ENCODE measurements around the gene ANKRD63.

Gene ANKRD63

DNA sequence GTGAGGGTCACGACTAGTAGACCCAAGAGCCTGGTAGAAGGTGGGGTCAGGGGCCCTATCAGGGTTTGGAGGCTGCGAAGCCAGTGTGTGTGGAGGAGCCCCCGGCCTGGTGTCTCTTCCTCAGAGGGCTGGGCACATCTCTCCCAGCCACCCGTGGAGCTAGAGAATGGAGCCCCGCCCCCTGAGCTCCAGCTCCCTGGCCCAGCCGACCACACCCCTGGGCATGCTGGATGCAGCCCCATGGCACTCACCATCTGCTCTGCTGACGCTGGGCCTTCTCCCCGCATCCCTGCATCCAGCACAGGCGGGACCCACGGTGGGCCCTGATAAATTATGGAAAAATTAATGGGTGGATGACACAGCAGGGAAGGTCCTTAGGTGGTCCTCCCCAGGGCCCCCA lies 17.5 kb downstream of the ANKRD63 start:
- Histone ChIP-seq H3K4me3 (ENCODE audit: low read length) (no peak overlapping the region), H3K79me2 (ENCODE audit: control insufficient read depth, low read length) (no peaks in the 10 kb centered on the region), H3K9me2 (replicated peaks; ENCODE audit: control insufficient read depth, low read length) (no peaks in the 10 kb centered on the region), H3K4me2 (ENCODE audit: low read length) (no peak overlapping the region), H3K27ac (ENCODE audit: low read depth, low read length) (no peak overlapping the region), H3K27me3 (ENCODE audit: control insufficient read depth, low read length) (peaks cover 23% of the 10 kb centered on the region), H3K36me3 (ENCODE audit: control insufficient read depth, low read length) (no peaks in the 10 kb centered on the region), H3K9me3 (ENCODE audit: control insufficient read depth, insufficient read depth, low read length) (no peaks in the 10 kb centered on the region), H4K20me1 (ENCODE audit: control insufficient read depth, insufficient read depth, low read depth, low read length) (no peaks in the 10 kb centered on the region), H3K4me1 (ENCODE audit: control insufficient read depth, low read length) (no peaks in the 10 kb centered on the region), H3F3A (ENCODE audit: control insufficient read depth, insufficient read depth) (no peaks in the 10 kb centered on the region)
- TF ChIP-seq EZH2phosphoT487 (IDR thresholded peaks at IDR 0.05; ENCODE audit: borderline replicate concordance, low read length): no peak
- TF ChIP-seq, protein P1, sequence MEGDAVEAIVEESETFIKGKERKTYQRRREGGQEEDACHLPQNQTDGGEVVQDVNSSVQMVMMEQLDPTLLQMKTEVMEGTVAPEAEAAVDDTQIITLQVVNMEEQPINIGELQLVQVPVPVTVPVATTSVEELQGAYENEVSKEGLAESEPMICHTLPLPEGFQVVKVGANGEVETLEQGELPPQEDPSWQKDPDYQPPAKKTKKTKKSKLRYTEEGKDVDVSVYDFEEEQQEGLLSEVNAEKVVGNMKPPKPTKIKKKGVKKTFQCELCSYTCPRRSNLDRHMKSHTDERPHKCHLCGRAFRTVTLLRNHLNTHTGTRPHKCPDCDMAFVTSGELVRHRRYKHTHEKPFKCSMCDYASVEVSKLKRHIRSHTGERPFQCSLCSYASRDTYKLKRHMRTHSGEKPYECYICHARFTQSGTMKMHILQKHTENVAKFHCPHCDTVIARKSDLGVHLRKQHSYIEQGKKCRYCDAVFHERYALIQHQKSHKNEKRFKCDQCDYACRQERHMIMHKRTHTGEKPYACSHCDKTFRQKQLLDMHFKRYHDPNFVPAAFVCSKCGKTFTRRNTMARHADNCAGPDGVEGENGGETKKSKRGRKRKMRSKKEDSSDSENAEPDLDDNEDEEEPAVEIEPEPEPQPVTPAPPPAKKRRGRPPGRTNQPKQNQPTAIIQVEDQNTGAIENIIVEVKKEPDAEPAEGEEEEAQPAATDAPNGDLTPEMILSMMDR (IDR thresholded peaks at IDR 0.05; ENCODE audit: low read depth, low read length, poor library complexity, severe bottlenecking): no peak

DNA sequence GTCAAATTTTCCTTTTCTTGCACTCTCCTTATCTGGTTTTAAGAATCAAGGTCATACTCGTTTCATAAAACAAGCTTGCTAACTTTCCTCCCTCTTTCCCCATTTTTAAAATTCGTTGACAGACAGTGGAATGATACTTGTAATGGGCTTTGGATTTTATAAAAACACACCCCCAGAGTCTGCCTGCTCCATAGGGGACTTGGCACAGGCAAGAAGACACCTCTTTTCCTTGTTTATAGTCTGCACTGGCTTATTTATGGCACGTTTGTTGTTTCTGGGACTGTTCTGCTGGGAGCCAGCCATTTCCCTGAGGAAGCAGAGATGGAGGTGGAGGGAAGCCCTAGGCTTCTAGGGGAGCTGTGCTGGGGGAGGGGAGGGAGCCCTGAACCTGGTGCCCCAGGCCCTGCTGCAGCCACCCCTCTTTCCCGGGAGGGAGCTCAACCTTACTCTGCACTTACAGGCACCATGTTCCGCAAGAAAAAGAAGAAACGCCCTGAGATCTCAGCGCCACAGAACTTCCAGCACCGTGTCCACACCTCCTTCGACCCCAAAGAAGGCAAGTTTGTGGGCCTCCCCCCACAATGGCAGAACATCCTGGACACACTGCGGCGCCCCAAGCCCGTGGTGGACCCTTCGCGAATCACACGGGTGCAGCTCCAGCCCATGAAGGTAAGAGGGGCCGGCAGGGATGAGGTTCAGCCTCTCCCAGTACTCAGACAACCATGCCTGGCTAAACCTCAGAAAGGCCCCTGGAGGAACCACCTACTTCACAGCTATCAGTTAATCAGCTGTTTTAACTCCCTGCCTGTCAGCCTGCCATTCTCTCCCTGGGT lies 18.3 kb downstream of the ANKRD63 start:
- Histone ChIP-seq H3K4me1 (ENCODE audit: control insufficient read depth, low read length) (no peaks in the 10 kb centered on the region), H3K9me3 (ENCODE audit: control insufficient read depth, insufficient read depth, low read length) (no peaks in the 10 kb centered on the region), H3K27me3 (ENCODE audit: control insufficient read depth, low read length) (peaks cover 24% of the 10 kb centered on the region), H3F3A (ENCODE audit: control insufficient read depth, insufficient read depth) (no peaks in the 10 kb centered on the region), H3K36me3 (ENCODE audit: control insufficient read depth, low read length) (no peaks in the 10 kb centered on the region), H4K20me1 (ENCODE audit: control insufficient read depth, insufficient read depth, low read depth, low read length) (no peaks in the 10 kb centered on the region), H3K27ac (ENCODE audit: low read depth, low read length) (no peak overlapping the region), H3K4me3 (ENCODE audit: low read length) (no peak overlapping the region), H3K4me2 (ENCODE audit: low read length) (no peak overlapping the region), H3K79me2 (ENCODE audit: control insufficient read depth, low read length) (no peaks in the 10 kb centered on the region), H3K9me2 (replicated peaks; ENCODE audit: control insufficient read depth, low read length) (no peaks in the 10 kb centered on the region)
- no peak for TF ChIP-seq EZH2phosphoT487 (IDR thresholded peaks at IDR 0.05; ENCODE audit: borderline replicate concordance, low read length)
- TF ChIP-seq, protein P1 (IDR thresholded peaks at IDR 0.05; ENCODE audit: low read depth, low read length, poor library complexity, severe bottlenecking): no peak

DNA sequence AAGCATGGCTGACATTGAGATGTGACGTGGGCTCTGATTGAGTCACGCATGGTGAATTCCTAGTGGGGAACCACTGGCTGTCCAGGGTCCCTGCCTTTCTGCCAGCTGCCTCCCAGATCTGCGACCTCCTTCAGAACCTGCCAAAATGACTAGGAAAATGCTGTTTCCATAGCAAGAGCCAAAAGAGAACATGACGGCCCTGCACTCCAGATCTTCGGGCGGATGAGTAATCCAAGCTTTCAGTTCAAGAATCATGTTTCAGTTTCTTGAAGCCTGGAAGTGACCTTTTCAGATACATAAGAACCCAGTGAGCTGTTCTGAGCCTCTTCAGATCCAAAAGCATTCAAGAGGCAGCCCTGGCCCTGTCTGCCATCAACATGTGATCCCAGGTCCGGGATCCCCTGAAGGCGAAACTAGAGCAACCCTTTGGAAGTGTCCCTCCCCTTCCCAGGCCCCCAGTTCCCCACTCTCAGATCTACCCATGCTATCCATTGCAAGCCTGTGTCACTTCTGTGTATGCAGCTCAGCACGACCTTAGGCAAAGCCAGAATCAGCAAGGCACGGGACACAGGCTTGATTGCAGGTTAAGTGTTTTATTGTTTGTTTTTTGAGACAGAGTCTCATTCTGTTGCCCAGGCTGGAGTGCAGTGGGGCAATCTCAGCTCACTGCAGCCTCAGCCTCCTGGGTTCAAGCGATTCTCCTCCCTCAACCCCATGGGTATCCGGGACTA lies 19.7 kb downstream of the ANKRD63 start:
- H3K36me3 ChIP-seq (ENCODE audit: control insufficient read depth, low read length): no peaks in the 10 kb centered on the region
- TF ChIP-seq EZH2phosphoT487 (IDR thresholded peaks at IDR 0.05; ENCODE audit: borderline replicate concordance, low read length): no peak
- TF ChIP-seq, protein P1 (IDR thresholded peaks at IDR 0.05; ENCODE audit: low read depth, low read length, poor library complexity, severe bottlenecking): no peak
- no peaks in the 10 kb centered on the region for H3K79me2 ChIP-seq (ENCODE audit: control insufficient read depth, low read length)
- no peaks in the 10 kb centered on the region for H3K9me2 ChIP-seq (replicated peaks; ENCODE audit: control insufficient read depth, low read length)
- H3K27ac ChIP-seq (ENCODE audit: low read depth, low read length): no peak overlapping the region
- H3K4me3 ChIP-seq (ENCODE audit: low read length): no peak overlapping the region
- no peaks in the 10 kb centered on the region for H3K4me1 ChIP-seq (ENCODE audit: control insufficient read depth, low read length)
- H3K27me3 ChIP-seq (ENCODE audit: control insufficient read depth, low read length): peaks cover 28% of the 10 kb centered on the region
- no peaks in the 10 kb centered on the region for H3F3A ChIP-seq (ENCODE audit: control insufficient read depth, insufficient read depth)
- no peaks in the 10 kb centered on the region for H4K20me1 ChIP-seq (ENCODE audit: control insufficient read depth, insufficient read depth, low read depth, low read length)
- no peaks in the 10 kb centered on the region for H3K9me3 ChIP-seq (ENCODE audit: control insufficient read depth, insufficient read depth, low read length)
- no peak overlapping the region for H3K4me2 ChIP-seq (ENCODE audit: low read length)
